ENCODE measurements around the gene NUP62CL. TPM values are rescaled to one million over a fixed set of nuclear protein-coding genes. Genes with fewer than 3 reads are reported as not detected.

The NUP62CL gene
- total and polyA plus RNA-seq, 10 of the 15 experiments (the other 5 are each of a cell fraction or from before 2014, with no cell fraction given), result 2.5 to 6.0 (median 4.2) TPM

- TF ChIP-seq GATAD2B (conservative IDR thresholded peaks at IDR 0.05; ENCODE audit: low read depth) (0 out of 2 replicates have a peak, but pooled peaks have one; percentile 16), IRF5 (IDR thresholded peaks at IDR 0.05; ENCODE audit: borderline replicate concordance) (no peak), NR2C1 (IDR thresholded peaks at IDR 0.05) (peak; percentile 65), RAD51 (IDR thresholded peaks at IDR 0.05) (no peak), ELK1 (IDR thresholded peaks at IDR 0.05; ENCODE audit: low read depth, low read length) (no peak), CBX3 (IDR thresholded peaks at IDR 0.05; ENCODE audit: borderline replicate concordance, low read depth) (no peak), ZBTB11 (CRISPR knock-in tag; IDR thresholded peaks at IDR 0.05) (no peak), ZBED1 (IDR thresholded peaks at IDR 0.05; ENCODE audit: borderline replicate concordance) (no peak), YY1 (IDR thresholded peaks at IDR 0.05; ENCODE audit: low read depth, low read length) (peak; percentile 78), KAT2A (conservative IDR thresholded peaks at IDR 0.05; ENCODE audit: control insufficient read depth, low read depth, low read length) (no peak), STAT1 (conservative IDR thresholded peaks at IDR 0.05) (no peak), ZZZ3 (IDR thresholded peaks at IDR 0.05; ENCODE audit: control insufficient read depth, insufficient read length, low read depth) (no peak), TARDBP (IDR thresholded peaks at IDR 0.05; ENCODE audit: borderline replicate concordance) (peak; percentile 52; the same call in 1 of the 2 replicates), TAF1 (IDR thresholded peaks at IDR 0.05; ENCODE audit: borderline replicate concordance, low read depth, low read length) (0 out of 2 replicates have a peak, but pooled peaks have one; percentile 2), WRNIP1 (IDR thresholded peaks at IDR 0.05; ENCODE audit: borderline replicate concordance, low read depth, low read length) (no peak), PKNOX1 (IDR thresholded peaks at IDR 0.05) (peak; percentile 68; the same call in 1 of the 2 replicates), ZBTB4 (CRISPR knock-in tag; IDR thresholded peaks at IDR 0.05) (no peak)
These were observed 87.7 kb downstream of the NUP62CL start, which contains the start of gene RBM41 (continued) for GRCh38 chrX:107118322-107119147.
